ENCODE results near the gene PRKCZ.

GRCh38 chr1:2155147-2155598 is 105.0 kb downstream of the PRKCZ start:
- TF ChIP-seq, protein P1, sequence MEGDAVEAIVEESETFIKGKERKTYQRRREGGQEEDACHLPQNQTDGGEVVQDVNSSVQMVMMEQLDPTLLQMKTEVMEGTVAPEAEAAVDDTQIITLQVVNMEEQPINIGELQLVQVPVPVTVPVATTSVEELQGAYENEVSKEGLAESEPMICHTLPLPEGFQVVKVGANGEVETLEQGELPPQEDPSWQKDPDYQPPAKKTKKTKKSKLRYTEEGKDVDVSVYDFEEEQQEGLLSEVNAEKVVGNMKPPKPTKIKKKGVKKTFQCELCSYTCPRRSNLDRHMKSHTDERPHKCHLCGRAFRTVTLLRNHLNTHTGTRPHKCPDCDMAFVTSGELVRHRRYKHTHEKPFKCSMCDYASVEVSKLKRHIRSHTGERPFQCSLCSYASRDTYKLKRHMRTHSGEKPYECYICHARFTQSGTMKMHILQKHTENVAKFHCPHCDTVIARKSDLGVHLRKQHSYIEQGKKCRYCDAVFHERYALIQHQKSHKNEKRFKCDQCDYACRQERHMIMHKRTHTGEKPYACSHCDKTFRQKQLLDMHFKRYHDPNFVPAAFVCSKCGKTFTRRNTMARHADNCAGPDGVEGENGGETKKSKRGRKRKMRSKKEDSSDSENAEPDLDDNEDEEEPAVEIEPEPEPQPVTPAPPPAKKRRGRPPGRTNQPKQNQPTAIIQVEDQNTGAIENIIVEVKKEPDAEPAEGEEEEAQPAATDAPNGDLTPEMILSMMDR (IDR thresholded peaks at IDR 0.05; ENCODE audit: low read depth, low read length), result no peak
- TF ChIP-seq EZH2phosphoT487 (IDR thresholded peaks at IDR 0.05; ENCODE audit: low read depth), result no peak

Measured in OCI-LY3 (cell line).